ENCODE results near the gene PCBP4.
"Not testable (repeated sequence)": the region's sequence is repeated elsewhere in the genome, so short reads cannot be mapped to it uniquely, and the experiment has no call there.

The PCBP4 gene

DNA sequence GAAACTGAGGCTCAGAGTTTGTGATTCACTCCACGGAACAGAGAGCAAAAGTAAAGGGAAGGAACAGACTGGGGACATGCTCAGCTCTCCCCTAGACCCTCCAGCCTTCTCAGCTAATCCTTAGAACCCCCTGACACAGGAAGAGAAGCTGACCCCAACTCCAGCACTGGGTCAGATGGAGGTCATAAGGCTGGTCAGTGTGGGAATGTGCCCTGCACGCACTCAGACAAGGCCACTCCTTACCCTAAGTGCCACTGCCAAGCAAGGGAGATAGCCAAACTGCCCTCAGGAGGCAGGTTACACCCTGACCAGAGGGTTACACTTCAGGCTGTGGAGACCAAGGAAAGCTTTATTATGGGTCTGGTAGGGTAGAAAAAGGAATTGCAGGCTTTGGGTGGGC is 27.3 kb upstream of the PCBP4 start:
- DNase-seq (ENCODE audit: low spot score), result no peak

DNA sequence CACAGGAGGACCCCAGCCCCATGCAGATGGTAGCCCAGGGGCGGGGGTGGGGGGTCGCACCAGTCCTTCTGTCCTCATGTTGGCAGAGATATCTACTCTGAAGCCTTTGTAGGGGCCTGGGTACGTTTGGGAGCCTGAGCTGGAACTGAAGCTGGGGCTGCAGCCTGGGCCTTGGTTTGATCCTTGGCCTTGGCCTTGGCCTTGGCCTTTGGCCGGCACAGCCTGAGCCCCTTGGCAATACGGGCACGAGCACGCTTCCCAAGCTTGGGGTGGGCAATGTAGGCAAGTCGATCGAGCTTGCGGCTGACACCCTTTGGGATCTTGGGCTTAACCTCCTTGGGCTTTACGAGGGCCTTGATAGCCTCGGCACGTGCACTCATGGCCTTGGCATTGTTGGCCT is 26.4 kb upstream of the PCBP4 start:
- not testable (repeated sequence) for DNase-seq (ENCODE audit: low spot score)

DNA sequence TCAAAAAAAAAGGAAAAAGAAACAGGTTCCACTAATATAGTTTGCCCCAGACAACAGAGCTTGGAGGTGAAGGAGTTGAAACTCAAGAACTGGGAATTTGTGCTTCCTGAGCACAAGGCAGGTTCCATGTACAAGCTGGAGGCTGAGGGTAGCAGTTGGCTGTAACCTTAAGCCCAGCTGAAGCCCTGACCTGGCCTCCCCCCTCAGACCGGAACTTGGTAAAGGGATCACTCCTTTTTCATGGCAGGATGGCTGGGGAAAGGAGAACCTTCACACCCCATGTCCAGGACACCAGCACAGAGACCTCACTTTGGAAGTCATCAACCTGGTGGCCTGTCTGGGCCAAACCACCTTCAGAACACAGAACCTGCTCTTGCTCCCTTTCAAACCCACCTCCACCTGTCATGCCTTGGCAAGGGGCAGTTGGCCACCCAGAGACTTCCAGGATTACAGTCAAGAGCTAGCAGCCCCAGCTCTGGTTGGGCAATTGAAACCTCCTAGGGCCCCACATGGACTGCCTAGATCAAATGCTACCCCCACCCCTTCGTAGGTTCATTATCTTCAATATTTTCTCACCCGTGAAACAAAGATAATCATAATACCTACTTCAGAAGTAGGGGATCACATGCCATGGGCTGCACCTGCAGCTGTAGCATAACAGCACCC is 24.9 kb upstream of the PCBP4 start:
- DNase-seq (ENCODE audit: low spot score), result no peak

DNA sequence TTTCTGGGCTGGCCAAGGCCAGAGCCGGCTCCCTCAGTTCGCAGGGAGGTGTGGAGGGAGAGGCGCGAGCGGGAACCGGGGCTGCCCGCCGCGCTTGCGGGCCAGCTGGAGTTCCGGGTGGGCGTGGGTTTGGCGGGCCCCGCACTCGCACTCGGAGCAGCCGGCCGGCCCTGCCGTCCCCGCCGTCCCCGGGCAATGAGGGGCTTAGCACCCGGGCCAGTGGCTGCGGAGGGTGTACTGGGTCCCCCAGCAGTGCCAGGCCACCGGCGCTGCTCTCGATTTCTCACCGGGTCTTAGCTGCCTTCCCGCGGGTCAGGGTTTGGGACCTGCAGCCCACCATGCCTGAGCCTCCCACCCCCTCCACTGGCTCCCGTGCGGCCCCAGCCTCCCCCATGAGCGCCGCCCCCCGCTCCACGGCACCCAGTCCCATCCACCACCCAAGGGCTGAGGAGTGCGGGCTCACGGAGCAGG is 23.3 kb upstream of the PCBP4 start:
- DNase-seq (ENCODE audit: low spot score), result not testable (repeated sequence)

DNA sequence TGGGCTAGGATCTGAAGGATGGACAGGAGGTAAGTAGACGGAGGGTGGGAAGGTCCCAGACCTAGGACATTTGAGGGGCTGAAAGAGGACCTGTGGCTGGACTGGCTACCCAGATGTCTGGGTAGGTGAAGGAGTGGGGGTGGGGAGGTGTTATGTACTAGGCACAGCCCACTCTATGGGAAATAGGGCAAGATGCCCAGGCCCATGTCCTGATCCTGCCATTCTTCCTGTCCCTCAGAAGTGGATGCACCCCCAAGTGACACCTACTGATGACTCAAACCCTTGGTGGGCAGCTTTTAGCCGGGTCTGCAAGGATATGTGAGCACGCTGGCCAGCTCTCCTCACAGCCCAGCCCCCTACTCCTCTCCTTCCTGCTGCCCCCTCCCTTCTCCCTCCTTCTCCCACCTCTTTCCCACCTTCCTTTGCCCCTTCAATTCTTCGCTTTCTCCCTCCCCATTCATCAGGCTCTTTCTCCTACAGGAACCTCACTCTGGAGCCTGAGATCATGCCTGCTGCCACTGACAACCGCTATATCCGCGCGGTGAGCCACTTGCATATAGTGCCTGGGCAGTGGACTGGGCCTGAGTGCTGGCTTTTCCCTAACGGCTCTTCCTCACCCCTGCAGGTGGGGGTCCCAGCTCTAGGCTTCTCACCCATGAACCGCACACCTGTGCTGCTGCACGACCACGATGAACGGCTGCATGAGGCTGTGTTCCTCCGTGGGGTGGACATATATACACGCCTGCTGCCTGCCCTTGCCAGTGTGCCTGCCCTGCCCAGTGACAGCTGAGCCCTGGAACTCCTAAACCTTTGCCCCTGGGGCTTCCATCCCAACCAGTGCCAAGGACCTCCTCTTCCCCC is 21.3 kb upstream of the PCBP4 start:
- DNase-seq (ENCODE audit: low spot score), result no peak

DNA sequence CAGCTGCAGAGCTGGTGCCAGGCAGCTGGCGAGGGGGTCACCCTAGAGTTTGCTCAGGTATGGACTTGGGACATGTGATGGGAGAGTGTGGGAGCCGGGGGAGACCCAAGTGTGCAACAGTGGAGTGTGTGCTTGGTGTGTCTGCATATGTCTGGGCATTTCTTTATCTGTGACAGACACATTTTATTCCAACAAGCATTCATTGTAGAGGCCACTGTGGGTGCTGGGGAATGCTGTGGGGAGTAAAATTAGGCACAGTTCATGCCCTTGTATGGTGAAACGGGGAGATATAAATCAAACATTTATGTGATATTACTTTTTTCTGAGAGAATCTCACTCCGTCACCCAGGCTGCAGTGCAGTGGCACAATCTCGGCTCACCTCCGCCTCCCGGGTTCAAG is 20.3 kb upstream of the PCBP4 start:
- DNase-seq (ENCODE audit: low spot score), result no peak

DNA sequence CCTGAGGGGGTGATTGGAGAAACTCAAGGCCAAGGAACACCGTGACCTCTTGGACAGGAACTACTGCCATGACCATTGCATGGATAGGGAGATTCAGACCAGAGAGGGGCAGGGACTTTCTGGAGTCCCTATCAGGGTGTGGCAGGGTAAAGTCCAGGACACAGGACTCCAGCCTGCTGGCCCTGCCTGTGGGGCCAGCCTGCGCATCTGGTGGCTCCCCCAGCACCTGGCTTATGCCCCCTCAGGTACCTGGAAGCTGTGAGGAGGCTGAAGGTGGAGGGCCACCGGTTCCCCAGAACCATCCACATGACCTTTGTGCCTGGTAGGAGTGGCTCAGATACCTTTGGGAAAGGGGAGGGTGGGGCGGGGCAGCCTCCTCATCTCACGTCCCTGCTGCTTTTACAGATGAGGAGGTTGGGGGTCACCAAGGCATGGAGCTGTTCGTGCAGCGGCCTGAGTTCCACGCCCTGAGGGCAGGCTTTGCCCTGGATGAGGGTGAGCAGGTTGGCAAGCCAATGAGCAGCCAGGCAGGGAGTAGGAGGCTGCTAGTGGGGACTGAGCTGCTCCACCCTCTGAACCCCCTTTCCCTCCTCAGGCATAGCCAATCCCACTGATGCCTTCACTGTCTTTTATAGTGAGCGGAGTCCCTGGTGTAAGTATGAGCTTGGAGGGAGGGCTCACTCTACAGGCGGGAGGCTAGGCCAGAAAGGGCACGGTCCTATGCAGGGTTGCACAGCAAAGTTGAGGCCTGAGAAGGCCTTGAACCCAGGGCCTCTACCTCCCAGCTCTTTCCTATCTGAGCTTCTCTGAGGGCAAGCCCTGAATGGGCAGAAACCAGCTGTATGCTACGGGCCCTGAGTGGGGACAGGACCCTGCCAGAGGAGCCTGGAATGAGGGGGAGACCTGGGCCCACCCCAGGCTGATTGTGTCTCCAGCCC is 19.0 kb upstream of the PCBP4 start:
- DNase-seq (ENCODE audit: low spot score), result no peak

DNA sequence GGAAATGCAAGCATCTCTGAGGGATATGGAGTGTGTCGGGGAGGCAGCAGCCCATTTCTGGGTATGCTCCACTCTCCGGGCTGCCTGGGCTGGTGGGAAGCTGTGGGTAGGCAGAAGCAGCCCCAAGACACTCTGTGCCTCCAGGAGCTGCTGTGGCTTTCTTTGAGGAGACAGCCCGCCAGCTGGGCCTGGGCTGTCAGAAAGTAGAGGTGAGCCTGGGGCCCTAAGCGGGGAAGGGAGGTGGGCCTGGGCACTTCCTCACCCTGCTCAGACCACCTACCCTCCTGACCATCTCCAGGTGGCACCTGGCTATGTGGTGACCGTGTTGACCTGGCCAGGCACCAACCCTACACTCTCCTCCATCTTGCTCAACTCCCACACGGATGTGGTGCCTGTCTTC is 17.8 kb upstream of the PCBP4 start:
- no peak for DNase-seq (ENCODE audit: low spot score)

DNA sequence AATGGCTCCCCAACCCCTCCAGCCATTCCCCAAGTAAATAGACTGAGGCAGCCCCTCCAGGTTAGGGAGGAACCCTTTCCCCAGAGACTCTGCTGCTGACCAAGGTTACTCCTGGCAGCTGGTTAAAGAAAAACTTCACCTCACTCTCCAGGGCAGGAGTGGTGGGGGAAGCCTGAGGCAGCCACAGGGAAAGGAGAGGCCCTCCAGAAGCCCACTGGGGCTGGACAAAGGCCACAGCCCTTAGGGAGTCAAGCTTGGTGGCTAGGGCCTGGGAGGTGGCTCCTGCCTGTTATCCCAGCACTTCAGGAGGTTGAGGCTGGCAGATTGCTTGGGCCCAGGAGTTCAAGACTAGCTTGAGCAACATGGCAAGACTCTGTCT is 17.0 kb upstream of the PCBP4 start:
- no peak for DNase-seq (ENCODE audit: low spot score)

DNA sequence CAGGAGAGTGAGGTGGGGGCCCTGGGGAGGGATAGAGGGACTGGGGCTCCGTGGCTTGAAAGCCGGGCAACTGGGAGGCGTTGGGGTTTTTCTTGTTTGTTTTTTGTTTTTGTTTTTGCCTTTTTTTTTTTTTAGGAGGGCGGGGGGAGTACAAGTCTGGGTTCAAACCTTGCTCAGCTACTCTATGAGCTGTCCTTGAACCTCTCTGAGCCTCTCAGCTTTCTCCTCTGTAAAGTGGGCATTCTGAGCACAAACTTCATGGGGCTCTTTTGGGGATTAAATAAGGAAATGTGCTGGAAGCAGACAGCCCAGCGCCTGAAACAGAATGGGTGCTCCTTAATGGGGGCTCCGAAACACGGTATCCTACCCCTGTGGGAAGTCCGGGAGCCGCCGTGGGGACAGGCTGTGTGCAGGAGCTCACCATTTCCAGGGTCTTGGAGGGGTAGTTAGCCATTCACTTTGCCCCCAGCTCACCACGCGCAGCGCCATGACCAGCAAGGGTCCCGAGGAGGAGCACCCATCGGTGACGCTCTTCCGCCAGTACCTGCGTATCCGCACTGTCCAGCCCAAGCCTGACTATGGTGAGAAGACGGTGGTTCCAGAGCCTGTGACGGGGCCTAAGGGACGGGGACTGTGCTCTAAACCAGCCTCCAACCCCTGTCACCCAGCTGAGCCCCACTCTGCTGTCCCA is 16.5 kb upstream of the PCBP4 start:
- no peak for DNase-seq (ENCODE audit: low spot score)

DNA sequence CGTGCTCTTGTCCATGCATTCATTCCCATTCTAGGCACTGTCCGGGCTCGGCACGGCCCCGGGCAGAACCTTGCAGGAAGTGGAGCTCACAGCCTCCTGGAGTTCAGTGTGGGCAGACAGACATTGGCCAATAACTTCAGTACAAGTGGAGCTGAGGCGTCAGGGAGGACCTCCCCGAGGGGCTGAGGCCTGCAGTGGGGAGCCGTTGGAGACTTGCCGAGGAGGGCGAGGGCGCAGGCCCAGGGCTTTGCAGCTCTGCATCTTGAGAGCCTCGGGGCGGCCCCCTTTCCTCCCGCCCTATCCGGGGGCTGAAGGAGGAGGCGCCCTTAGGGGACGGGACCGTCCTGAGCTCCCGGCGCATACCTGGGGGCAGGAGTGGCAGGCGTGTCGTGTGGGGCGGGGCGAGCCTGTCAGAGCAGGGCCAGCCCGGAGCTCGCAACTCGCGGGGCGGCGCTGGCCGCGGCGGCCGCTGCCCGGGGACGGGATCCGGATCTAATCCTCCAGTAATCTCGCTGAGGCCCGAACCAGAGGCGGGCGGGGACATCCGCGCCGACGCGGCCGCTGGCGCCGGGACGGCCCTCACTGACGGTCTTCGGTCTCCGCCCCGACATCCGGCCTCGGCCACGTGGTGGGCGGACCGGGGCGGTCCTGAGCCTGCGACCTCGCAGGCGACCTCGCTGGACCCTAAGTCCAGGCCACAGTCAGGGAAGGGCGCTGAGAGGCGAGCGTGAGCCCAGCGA is 15.8 kb upstream of the PCBP4 start, which contains the start of gene ACY1:
TSS of gene ACY1 (plus strand) at position 698 of the 740 bp plus-strand sequence. CDS start 530 bp downstream, outside the sequence.
- peak; percentile 95 for DNase-seq (ENCODE audit: low spot score)

DNA sequence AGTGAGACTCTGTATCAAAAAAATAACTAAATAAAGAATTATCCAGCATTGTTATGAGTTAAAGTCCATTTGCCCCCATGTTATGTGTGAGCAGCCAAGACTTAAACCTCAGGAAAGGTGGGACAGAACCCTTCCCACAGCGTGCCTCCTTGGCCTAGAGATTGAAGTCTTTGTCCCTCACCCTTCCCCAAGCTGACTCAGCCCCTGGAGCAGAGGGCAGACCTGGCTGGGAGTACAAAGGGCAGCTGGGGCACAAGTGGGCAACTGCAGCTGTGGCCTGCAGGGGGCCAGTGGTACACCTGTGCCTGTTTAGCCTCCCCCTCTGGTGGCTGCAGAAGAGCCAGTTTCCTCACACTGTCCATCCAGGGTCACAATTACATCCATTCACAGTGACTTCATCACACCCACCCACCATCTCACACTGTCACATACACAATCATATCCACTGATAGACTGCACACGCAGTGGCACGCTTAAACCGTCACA is 15.1 kb upstream of the PCBP4 start:
- DNase-seq (ENCODE audit: low spot score), result peak; percentile 78

DNA sequence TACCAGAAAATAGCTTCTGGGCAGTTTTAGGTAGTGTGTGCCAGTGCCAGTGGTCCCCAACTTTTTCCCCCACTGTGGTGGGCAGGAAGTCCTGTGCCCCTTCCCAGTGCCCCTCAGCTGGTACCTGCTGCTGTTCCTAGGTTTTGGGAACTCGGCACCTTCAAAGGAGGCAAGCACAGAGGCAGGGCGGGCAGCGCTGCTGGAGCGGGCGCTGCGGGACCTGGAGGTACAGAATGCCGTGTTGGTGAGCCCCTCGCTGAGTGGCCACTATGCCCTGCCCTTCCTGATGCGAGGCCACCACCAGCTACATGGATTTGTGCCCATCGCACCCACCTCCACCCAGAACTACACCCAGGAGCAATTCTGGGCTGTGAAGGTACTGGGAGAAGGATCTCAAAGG is 13.0 kb upstream of the PCBP4 start:
- no peak for DNase-seq (ENCODE audit: low spot score)

DNA sequence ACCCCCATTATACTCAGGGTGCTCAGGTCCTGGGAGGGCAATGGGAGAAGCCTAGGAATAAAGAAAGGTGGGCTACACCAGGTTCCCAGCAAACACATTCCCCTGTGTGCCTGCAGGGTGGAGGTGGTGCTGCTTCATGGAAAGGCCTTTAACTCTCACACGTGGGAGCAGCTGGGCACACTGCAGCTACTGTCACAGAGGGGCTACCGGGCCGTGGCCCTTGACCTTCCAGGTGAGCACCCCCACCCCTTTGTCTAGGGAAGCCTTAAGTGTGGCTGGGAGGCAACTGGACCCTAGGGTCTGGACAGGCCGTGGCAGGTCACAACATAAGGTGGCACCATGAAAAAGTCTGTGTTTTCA is 10.9 kb upstream of the PCBP4 start:
- no peak for DNase-seq (ENCODE audit: low spot score)

DNA sequence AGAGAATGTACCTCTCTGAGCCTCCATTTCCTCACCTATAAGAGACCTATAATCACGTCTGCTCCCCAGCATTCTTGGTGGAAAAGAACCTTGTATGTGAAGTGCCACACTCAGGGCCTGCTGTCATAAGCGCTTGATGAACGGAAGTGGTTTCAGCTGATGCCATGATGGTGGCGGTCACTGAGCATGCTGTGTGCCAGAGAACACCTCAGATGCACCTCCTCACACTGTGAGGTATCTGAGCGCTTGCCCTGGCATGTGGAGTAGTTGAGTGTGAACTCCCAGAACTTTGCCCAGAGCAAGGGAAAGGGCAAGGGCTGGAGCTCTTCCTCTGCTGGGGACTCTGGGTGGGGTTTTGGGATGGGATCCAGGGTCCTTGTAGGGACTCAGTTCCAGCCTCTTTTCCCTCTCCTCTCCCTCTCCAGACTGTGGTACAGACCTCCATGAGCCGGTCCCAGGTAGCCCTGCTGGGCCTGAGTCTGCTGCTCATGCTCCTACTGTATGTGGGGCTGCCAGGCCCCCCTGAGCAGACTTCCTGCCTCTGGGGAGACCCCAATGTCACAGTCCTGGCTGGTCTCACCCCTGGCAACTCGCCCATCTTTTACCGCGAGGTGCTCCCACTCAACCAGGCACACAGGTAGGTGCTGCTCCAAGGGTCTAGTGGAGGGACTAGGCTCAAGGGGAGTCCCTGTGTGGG is 10.3 kb upstream of the PCBP4 start:
- DNase-seq (ENCODE audit: low spot score), result no peak

DNA sequence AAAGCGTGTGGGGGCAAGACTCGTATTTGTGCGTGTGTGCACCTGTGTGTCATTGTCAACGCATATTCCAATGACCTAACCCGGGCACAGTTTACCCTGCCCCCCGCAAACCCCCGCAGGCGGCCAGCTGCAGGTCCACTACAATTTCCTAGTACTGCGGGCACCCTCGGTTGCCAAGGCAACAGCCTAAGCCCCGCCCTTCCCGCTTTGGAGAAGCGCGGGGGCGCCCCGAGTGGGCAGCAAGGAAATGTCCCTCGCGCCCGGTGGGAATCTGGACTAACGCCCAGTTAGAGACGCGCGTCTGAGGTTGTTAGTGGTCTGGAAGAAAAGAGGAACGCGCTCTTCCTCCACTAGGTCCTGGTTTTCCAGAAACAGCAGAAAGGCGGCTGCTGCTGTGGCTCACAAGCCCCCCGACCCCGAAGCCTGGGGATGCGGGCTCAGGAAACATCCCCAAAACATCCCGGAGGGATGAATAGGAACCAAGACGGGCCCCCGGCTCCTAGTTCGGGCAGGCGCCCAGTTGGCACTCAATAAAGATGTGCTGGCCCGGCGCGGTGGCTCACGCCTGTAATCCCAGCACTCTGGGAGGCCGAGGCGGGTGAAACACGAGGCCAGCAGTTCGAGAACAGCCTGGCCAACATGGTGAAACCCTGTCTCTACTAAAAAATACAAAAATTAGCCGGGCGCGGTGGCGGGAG is 8.7 kb upstream of the PCBP4 start:
- DNase-seq (ENCODE audit: low spot score), result peak; percentile 82

DNA sequence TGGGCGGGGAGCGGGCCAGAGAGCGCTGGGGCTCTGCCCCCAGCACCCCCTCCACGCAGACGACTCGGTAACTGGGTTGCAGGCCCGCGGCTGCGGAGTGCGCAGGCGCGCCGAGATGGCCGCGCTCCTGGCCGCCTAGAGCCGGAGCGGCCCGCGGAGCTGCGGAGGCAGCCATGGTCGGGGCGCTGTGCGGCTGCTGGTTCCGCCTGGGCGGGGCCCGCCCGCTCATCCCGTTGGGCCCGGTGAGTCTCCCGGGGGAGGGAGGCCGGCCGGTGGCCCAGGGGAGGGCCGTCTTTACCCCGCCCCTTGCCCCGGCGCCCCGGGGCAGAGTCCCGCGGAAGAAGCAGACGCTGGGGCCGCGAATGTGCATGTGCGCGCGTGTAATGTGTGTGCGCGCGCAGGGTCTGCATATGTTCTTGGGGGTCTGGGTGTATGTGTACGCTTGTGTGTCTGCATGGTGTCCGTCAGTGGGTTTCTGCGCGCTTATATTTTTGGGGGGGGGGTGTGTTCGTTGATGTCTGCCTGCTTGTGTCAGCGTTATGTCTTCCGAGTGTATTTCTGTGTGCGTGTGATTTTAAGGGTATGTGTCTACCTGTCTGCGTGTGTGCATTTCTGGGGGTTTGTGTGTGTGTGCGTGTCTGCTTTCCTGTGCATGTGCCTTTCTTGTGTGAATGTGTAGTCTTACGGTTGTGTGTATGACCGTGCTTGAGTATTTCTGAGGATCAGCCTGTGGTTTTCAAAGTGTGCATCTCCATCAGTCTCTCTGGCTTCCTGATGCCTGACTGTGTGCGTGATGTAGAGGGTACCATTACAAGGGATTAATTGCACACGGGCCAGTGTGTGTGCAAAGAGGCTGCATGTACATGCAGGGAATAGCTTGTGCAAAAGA is 8.0 kb upstream of the PCBP4 start, which contains the start of gene ABHD14A:
TSS of gene ABHD14A (plus strand) at position 102 of the 889 bp plus-strand sequence. CDS start at position 174, 72 bp downstream.
- peak; percentile 90 for DNase-seq (ENCODE audit: low spot score)

DNA sequence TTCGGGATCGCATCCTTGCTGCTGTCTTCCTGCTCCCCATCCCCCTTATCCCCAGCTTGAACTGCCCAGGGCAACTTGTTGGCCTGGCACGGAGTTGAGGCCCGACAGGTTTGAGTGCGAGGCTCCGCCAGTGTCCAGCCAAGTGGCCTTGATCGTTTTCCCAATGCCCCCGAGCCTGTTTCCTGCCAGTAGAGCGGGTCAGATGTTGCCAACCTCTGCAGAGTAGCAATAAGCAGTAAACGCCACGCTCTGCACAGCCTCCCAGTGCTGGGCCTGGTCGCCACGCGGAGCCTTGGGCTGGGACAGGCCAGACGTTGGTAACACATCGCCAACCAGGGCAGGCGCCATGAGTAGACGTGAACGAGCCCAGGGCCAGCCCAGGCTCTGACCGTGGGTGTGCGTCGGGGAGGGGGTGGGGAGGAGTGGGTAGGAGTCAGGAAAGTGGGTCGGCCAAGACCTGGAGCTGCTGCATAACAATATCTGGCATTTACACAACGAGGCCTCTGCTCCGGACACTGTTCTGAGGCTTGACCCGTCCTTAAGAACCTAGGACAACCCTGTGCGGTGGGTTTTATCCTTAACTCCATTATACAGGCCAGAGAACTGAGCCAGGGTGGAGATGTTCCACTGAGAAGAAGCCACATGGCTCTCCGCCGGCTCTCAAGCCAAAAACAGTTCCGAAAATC is 7.2 kb upstream of the PCBP4 start:
- no peak for DNase-seq (ENCODE audit: low spot score)
